SK-N-SH (cell line): Measurements from ENCODE around the gene SPAG6.

Source experiments
- MXI1 ChIP-seq: IDR thresholded peaks from 2 replicates; pipeline ENCODE4 v1.6.1; 2012; ENCODE audit warnings: mild to moderate bottlenecking, low read depth, low read length, improper control_type of control experiment
- PBX3 ChIP-seq: IDR thresholded peaks from 2 replicates; pipeline ENCODE4; 2012

- no peak for TF ChIP-seq MXI1
- TF ChIP-seq PBX3 = no peak
These were observed 115.5 kb downstream of the SPAG6 start for GRCh38 chr10:22460531-22461403.
